ENCODE measurements around the gene TMEM132C. TPM values are rescaled to one million over a fixed set of nuclear protein-coding genes. Genes with fewer than 3 reads are reported as not detected.

The TMEM132C gene
- total RNA-seq, 4 donors from 2014 or later, result 2.0 to 3.7 (median 3.0) TPM

GRCh38 chr12:128513331-128513730 is 246.4 kb downstream of the TMEM132C start:
- TF ChIP-seq POLR2A (IDR thresholded peaks at IDR 0.05) (no peak), CTCF (IDR thresholded peaks at IDR 0.05) (no peak)
- no peak overlapping the region for H3K4me3 ChIP-seq (ENCODE audit: low read depth, poor library complexity, severe bottlenecking)
- intact Hi-C loops (cut with DNase I; ENCODE audit: low total_unique reads), result no loop called here
- no peak for DNase-seq (ENCODE audit: low spot score in 2 of 2)
- WGBS, 2 donors, result 57 to 67% methylated on average over 6 of the region's 6 CpGs

- no peak for TF ChIP-seq CTCF (IDR thresholded peaks at IDR 0.05)
- TF ChIP-seq POLR2A (IDR thresholded peaks at IDR 0.05), result no peak
- intact Hi-C loops (cut with DNase I; ENCODE audit: low total_unique reads), result no loop called here
- DNase-seq (ENCODE audit: low spot score in 2 of 2), result no peak
- no peak overlapping the region for H3K4me3 ChIP-seq (ENCODE audit: low read depth, poor library complexity, severe bottlenecking)
- WGBS, 2 donors, result 50 to 62% methylated on average over 6 of the region's 6 CpGs
Observed at GRCh38 chr12:128513831-128514230, 246.9 kb downstream of the TMEM132C start.

GRCh38 chr12:128518644-128519043 is 251.7 kb downstream of the TMEM132C start:
- intact Hi-C loops (cut with DNase I; ENCODE audit: low total_unique reads), result no loop called here
- H3K4me3 ChIP-seq (ENCODE audit: low read depth, poor library complexity, severe bottlenecking), result no peak overlapping the region
- DNase-seq (ENCODE audit: low spot score in 2 of 2), result peak in 1 of 2 donors; percentile 5
- no peak for TF ChIP-seq CTCF (IDR thresholded peaks at IDR 0.05)
- TF ChIP-seq POLR2A (IDR thresholded peaks at IDR 0.05), result no peak
- WGBS, 2 donors, result 66% methylated on average over 4 of the region's 4 CpGs

GRCh38 chr12:128519426-128519825 is 252.5 kb downstream of the TMEM132C start:
- TF ChIP-seq POLR2A (IDR thresholded peaks at IDR 0.05), result no peak
- TF ChIP-seq CTCF (IDR thresholded peaks at IDR 0.05), result no peak
- DNase-seq (ENCODE audit: low spot score in 2 of 2), result peak in 1 of 2 donors; percentile 3
- intact Hi-C loops (cut with DNase I; ENCODE audit: low total_unique reads), result no loop called here
- no peak overlapping the region for H3K4me3 ChIP-seq (ENCODE audit: low read depth, poor library complexity, severe bottlenecking)
- WGBS, 2 donors, result 46 to 59% methylated on average over 3 of the region's 3 CpGs

- peak in 1 of 2 donors; percentile 52 for DNase-seq (ENCODE audit: low spot score in 2 of 2)
- WGBS, 2 donors, result 85 to 90% methylated on average over 10 of the region's 10 CpGs
- intact Hi-C loops (cut with DNase I; ENCODE audit: low total_unique reads), result no loop called here
- H3K4me3 ChIP-seq (ENCODE audit: low read depth, poor library complexity, severe bottlenecking), result no peak overlapping the region
- TF ChIP-seq POLR2A (IDR thresholded peaks at IDR 0.05) (no peak), CTCF (IDR thresholded peaks at IDR 0.05) (no peak)
Observed at GRCh38 chr12:128521981-128522380, 255.0 kb downstream of the TMEM132C start.

- DNase-seq (ENCODE audit: low spot score in 2 of 2), result peak in 1 of 2 donors; percentile 12
- H3K4me3 ChIP-seq (ENCODE audit: low read depth, poor library complexity, severe bottlenecking), result no peak overlapping the region
- WGBS, 2 donors, result 43 to 63% methylated on average over 6 of the region's 6 CpGs
- TF ChIP-seq CTCF (IDR thresholded peaks at IDR 0.05), result no peak
- no peak for TF ChIP-seq POLR2A (IDR thresholded peaks at IDR 0.05)
- intact Hi-C loops (cut with DNase I; ENCODE audit: low total_unique reads), result no loop called here
Observed at GRCh38 chr12:128524439-128524838, 257.5 kb downstream of the TMEM132C start.

All from lower leg skin (tissue), 4 donors.